ENCODE measurements around the gene ACP7.

DNA sequence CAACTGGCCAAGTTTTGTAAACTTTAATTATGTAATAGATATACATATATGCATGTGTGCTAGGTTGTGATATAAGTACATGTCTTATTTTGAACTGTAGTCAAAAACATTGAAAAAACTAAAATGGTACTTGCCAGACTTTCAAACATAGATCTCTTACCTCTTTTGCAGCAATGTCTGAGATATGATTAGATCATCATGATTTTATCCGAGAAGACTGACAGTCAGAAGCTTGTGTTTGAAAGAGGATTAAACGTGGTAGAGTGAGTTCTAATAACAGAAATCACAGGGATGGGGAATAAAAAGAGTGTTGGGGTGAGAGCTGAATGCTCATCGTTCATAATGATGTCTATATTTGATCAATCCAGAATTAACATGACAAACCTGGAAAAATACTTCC is 18.2 kb upstream of the ACP7 start:
- TF ChIP-seq, protein P1, sequence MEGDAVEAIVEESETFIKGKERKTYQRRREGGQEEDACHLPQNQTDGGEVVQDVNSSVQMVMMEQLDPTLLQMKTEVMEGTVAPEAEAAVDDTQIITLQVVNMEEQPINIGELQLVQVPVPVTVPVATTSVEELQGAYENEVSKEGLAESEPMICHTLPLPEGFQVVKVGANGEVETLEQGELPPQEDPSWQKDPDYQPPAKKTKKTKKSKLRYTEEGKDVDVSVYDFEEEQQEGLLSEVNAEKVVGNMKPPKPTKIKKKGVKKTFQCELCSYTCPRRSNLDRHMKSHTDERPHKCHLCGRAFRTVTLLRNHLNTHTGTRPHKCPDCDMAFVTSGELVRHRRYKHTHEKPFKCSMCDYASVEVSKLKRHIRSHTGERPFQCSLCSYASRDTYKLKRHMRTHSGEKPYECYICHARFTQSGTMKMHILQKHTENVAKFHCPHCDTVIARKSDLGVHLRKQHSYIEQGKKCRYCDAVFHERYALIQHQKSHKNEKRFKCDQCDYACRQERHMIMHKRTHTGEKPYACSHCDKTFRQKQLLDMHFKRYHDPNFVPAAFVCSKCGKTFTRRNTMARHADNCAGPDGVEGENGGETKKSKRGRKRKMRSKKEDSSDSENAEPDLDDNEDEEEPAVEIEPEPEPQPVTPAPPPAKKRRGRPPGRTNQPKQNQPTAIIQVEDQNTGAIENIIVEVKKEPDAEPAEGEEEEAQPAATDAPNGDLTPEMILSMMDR (conservative IDR thresholded peaks at IDR 0.05) = no peak
- TF ChIP-seq EZH2 (IDR thresholded peaks at IDR 0.05; ENCODE audit: low read depth) = no peak

Data from PC-9 (cell line).